GM12872 (cell line): ENCODE data around the gene PARP3.

ENCODE experiments used
- CTCF ChIP-seq: IDR thresholded peaks from 3 replicates; pipeline ENCODE4 v1.5.1; 2011; ENCODE audit warnings: low read depth, mild to moderate bottlenecking, low read length, moderate library complexity; ENCODE audit not compliant: insufficient read depth

Gene PARP3

GRCh38 chr3:51963951-51964451 is 21.8 kb downstream of the PARP3 start:
- no peak for TF ChIP-seq CTCF

DNA sequence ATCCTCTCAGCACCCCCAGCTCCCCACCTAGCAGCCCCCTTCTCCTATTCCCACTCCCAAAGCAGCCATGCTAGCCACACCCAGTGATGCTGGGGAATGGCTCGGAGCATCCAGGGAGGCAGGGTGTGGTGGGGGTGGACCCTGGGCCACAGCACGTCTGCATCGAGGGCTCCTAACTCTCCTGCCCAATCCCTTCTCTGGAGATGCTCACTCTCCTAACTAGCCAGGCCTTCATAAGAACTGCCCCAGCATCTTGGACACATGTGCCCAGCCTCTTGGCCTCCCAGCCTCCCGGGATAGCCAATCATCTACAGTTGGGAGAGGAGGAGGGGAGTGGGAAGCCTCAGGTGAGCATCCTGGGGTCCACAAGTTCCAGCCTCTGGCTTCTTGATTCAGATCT is 22.4 kb downstream of the PARP3 start:
- no peak for TF ChIP-seq CTCF

- TF ChIP-seq CTCF = no peak
Measured at GRCh38 chr3:51966016-51966415, 23.9 kb downstream of the PARP3 start.

DNA sequence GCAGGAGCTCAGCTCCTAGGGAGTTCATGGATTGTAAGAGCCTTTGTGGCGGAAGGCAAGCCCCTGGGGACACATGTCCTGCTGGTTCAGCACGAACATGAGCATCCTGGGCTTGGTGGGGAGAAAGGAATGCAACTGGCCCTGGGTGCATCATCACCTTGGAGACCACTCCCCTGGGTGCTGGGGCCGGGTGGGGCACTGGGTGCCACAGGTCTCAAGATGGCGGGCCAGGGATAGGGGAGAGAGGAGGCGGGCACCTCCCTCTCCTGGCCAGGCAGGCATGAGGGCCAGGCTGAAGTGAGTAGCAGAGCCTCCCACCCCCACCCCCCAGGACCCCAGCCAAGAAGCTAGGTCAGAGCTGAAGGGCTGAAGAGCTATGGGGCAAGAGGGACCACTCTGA is 24.3 kb downstream of the PARP3 start:
- TF ChIP-seq CTCF = no peak

- no peak for TF ChIP-seq CTCF
Measured at GRCh38 chr3:51966922-51967383, 24.8 kb downstream of the PARP3 start.

DNA sequence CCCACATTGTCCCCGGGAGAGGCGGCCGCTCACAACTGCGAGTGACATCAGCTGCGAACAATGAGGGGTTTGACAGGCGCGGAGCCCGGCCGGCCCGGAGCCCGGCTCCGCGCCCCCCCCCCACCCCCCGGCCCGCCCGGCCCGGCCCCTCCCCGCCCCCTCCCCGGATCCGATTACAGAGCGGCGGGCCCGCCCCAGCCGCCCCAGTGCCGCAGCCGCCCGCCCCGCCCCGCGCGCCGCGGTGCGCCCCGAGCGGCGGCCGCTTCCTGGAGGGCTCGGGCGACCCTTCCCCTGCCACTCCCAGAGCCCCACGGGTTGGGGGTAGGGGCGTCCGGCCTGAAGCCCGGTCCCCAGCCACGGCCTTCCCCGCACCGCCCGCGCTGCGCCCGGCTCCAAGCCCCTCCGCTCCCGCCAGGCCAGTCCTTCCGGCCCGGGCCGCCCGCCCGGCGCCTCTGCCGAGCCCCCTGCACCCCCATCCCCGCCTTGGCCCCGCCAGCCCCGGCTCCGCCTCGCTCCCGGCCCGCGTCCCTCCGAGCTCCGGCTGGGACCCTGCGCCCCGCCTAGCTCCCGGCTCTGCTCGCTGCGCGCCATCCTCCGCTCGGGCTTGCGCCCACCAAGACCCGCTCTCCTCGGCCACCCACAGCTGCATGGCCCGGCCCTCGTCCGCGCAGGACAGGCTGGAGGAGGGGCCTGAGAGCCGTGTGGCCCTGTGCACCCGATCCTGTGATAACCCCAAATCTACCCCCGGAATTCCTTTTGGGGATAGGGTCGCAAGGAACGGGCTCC is 25.4 kb downstream of the PARP3 start, which contains the start of gene PCBP4:
TSS of gene PCBP4 (minus strand) at position 71 of the 786 bp plus-strand sequence. CDS start 6,214 bp downstream, outside the sequence.
- no peak for TF ChIP-seq CTCF

GRCh38 chr3:51968170-51968775 is 26.1 kb downstream of the PARP3 start:
- no peak for TF ChIP-seq CTCF
